Neural progenitor cell (in vitro differentiated cells): ENCODE data around the gene AOC2. TPM values are rescaled to one million over a fixed set of nuclear protein-coding genes. Genes with fewer than 3 reads are reported as not detected.

Source experiments
- DNase-seq: peaks from one replicate; pipeline ENCODE4 v3.0.0-alpha.2; 2016; ENCODE audit warnings: low spot score
- H2AFZ ChIP-seq: fragments of 200-600 bp; sonication (generic); replicated peaks from 2 replicates; pipeline ENCODE4 v1.6.1; 2016; ENCODE audit warnings: antibody characterized with exemption
- H3F3A ChIP-seq: fragments of 200-600 bp; sonication (generic); 2 replicates; pipeline ENCODE4 v1.6.1; 2016; ENCODE audit warnings: antibody characterized with exemption, low read depth
- H3K27ac ChIP-seq: fragments of 200-600 bp; sonication (generic); 2 replicates; pipeline ENCODE4 v1.5.1; 2016; ENCODE audit warnings: mild to moderate bottlenecking
- H3K27me3 ChIP-seq: fragments of 200-600 bp; sonication (generic); 2 replicates; pipeline ENCODE4 v1.6.1; 2016; ENCODE audit warnings: mild to moderate bottlenecking, moderate library complexity
- H3K36me3 ChIP-seq: fragments of 200-600 bp; sonication (generic); 2 replicates; pipeline ENCODE4 v1.5.1; 2016
- H3K4me1 ChIP-seq: fragments of 200-600 bp; sonication (generic); 2 replicates; pipeline ENCODE4 v1.6.1; 2016; ENCODE audit warnings: mixed run types
- H3K4me2 ChIP-seq: fragments of 200-600 bp; sonication (generic); 2 replicates; pipeline ENCODE4 v1.6.1; 2016
- H3K4me3 ChIP-seq: fragments of 200-600 bp; sonication (generic); 2 replicates; pipeline ENCODE4 v1.5.1; 2016
- H3K79me2 ChIP-seq: fragments of 200-600 bp; sonication (generic); 2 replicates; pipeline ENCODE4 v1.6.1; 2016; ENCODE audit warnings: low read depth
- H3K9ac ChIP-seq: fragments of 200-600 bp; sonication (generic); 2 replicates; pipeline ENCODE4 v1.6.1; 2016
- H3K9me3 ChIP-seq: fragments of 200-600 bp; sonication (generic); 2 replicates; pipeline ENCODE4 v1.5.1; 2016; ENCODE audit warnings: low read depth
- H4K20me1 ChIP-seq: fragments of 200-600 bp; sonication (generic); 2 replicates; pipeline ENCODE4 v1.6.1; 2016; ENCODE audit warnings: low read depth
- H3K27ac Mint-ChIP-seq: 3 replicates; pipeline ENCODE4 v1.8.0; 2021; ENCODE audit warnings: mixed read lengths
- H3K27me3 Mint-ChIP-seq: 2 replicates; pipeline ENCODE4 v1.8.0; 2022; ENCODE audit warnings: low read depth, mild to moderate bottlenecking, inconsistent platforms, moderate library complexity, mixed read lengths; ENCODE audit not compliant: insufficient read depth
- H3K36me3 Mint-ChIP-seq: 3 replicates; pipeline ENCODE4 v1.8.0; 2021; ENCODE audit warnings: mixed read lengths
- H3K4me1 Mint-ChIP-seq: 3 replicates; pipeline ENCODE4 v1.8.0; 2021; ENCODE audit warnings: mixed read lengths
- H3K4me3 Mint-ChIP-seq: 3 replicates; pipeline ENCODE4 v1.8.0; 2021; ENCODE audit warnings: mild to moderate bottlenecking, moderate library complexity, mixed read lengths
- H3K9me3 Mint-ChIP-seq: 3 replicates; pipeline ENCODE4 v1.8.0; 2020; ENCODE audit warnings: mixed read lengths
- EZH2 ChIP-seq: fragments of 200-600 bp; sonication (generic); IDR thresholded peaks from 2 replicates; pipeline ENCODE4 v1.6.1; 2017; ENCODE audit warnings: antibody characterized with exemption, mild to moderate bottlenecking, moderate library complexity
- EZH2phosphoT487 ChIP-seq: fragments of 200-600 bp; sonication (generic); IDR thresholded peaks from 2 replicates; pipeline ENCODE4 v1.6.1; 2017; ENCODE audit warnings: antibody characterized with exemption
- total RNA-seq: library from RNA; depleted of rRNA; stranded (reverse); fragments of >200 nt; gene quantifications from 2 replicates; pipeline ENCODE4 v1.2.3, GENCODE V29; 2015; ENCODE audit warnings: low replicate concordance
- TF ChIP-seq, protein P1 (sequence below): fragments of 200-600 bp; sonication (generic); IDR thresholded peaks from 2 replicates; pipeline ENCODE4 v1.5.1; 2017; ENCODE audit warnings: antibody characterized with exemption, mild to moderate bottlenecking

The AOC2 gene
- total RNA-seq, 1 donor from 2014 or later = 1.2 TPM

DNA sequence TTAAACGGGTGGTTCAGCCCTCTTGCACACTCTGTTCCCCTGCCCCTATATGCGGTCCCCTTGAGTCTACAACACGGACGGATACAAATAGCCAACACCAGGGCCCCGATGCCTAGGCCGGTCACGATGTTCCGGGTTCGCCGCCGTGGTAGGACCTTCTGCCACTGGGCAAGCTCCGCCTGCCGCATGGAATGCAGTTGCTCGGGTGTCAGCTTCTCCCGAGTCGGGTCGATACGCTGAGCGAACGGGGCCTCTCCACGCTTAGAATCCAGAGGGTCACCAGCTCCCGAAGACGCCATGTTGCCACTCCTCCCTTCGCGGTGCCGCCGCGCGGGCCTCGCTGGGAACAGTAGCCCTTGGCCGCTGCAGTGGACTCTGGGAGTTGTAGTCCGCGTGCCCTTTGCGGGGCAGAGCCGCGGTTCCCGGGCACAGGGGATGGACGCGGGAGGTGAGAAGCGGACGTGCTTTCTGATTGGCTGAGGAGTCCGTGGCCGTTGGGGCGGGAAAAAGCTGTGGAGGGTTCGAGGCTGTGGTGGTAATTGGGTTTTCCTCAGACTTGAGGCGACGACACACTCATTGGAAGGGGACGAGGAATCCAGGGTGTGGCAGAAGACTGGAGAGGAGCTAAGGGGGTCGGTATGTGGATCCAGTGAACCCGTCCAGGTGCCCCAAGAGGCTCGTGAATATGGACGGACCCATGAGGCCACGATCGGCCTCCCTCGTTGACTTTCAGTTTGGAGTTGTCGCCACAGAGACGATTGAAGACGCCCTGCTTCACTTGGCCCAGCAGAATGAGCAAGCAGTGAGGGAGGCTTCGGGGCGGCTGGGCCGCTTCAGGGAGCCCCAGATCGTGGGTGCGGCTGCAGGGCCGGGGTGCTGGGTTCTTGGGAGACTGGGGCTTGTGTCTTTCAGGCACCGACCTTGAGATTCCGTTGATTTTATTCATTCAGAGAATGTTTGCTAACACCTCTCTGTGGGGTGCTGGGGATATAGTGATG is 45.7 kb upstream of the AOC2 start, which contains the start of the genes CNTD1 and COA3:
Gene CNTD1 (plus strand): TSS at position 479 of the 998 bp plus-strand sequence. CDS start 207 bp downstream, at position 686.
Gene COA3 (minus strand): TSS at position 322 of the 998 bp plus-strand sequence. CDS start 23 bp downstream, at position 299.
- H3K79me2 ChIP-seq = peaks cover 16% of the 10 kb centered on the region
- Mint-ChIP-seq H3K4me1 (peaks cover 20% of the 10 kb centered on the region), H3K4me3 (peak within 1 kb of the TSS; percentile 95), H3K36me3 (peaks cover 12% of the 10 kb centered on the region), H3K27ac (peak within 1 kb of the TSS; percentile 18), H3K9me3 (peaks cover 3% of the 10 kb centered on the region), H3K27me3 (peaks cover 16% of the 10 kb centered on the region)
- no peaks in the 10 kb centered on the region for H3F3A ChIP-seq
- H3K4me3 ChIP-seq = peak within 1 kb of the TSS; percentile 87
- H3K27ac ChIP-seq = no peak within 1 kb of the TSS
- H3K36me3 ChIP-seq = no peaks in the 10 kb centered on the region
- peak within 1 kb of the TSS; percentile 73 for H3K9ac ChIP-seq
- H3K4me1 ChIP-seq = peaks cover 7% of the 10 kb centered on the region
- TF ChIP-seq, protein P1, sequence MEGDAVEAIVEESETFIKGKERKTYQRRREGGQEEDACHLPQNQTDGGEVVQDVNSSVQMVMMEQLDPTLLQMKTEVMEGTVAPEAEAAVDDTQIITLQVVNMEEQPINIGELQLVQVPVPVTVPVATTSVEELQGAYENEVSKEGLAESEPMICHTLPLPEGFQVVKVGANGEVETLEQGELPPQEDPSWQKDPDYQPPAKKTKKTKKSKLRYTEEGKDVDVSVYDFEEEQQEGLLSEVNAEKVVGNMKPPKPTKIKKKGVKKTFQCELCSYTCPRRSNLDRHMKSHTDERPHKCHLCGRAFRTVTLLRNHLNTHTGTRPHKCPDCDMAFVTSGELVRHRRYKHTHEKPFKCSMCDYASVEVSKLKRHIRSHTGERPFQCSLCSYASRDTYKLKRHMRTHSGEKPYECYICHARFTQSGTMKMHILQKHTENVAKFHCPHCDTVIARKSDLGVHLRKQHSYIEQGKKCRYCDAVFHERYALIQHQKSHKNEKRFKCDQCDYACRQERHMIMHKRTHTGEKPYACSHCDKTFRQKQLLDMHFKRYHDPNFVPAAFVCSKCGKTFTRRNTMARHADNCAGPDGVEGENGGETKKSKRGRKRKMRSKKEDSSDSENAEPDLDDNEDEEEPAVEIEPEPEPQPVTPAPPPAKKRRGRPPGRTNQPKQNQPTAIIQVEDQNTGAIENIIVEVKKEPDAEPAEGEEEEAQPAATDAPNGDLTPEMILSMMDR = peak; percentile 12
- no peak for TF ChIP-seq EZH2
- H2AFZ ChIP-seq = peak within 1 kb of the TSS; percentile 74
- no peaks in the 10 kb centered on the region for H4K20me1 ChIP-seq
- peaks cover 34% of the 10 kb centered on the region for H3K27me3 ChIP-seq
- H3K9me3 ChIP-seq = no peaks in the 10 kb centered on the region
- H3K4me2 ChIP-seq = peak within 1 kb of the TSS; percentile 92
- DNase-seq = peak; percentile 93

GRCh38 chr17:42803074-42803883 is 41.1 kb upstream of the AOC2 start:
- H3K4me2 ChIP-seq = no peak overlapping the region
- Mint-ChIP-seq H3K4me3 (peak overlapping the region; percentile 42), H3K9me3 (peaks cover 3% of the 10 kb centered on the region), H3K4me1 (peaks cover 22% of the 10 kb centered on the region), H3K27ac (peak overlapping the region; percentile 80), H3K36me3 (peaks cover 2% of the 10 kb centered on the region), H3K27me3 (peaks cover 12% of the 10 kb centered on the region)
- H3K4me1 ChIP-seq = no peaks in the 10 kb centered on the region
- H2AFZ ChIP-seq = no peak overlapping the region
- no peaks in the 10 kb centered on the region for H3F3A ChIP-seq
- no peaks in the 10 kb centered on the region for H3K36me3 ChIP-seq
- H3K27me3 ChIP-seq = peaks cover 34% of the 10 kb centered on the region
- H3K4me3 ChIP-seq = no peak overlapping the region
- no peak for TF ChIP-seq EZH2
- TF ChIP-seq EZH2phosphoT487 = no peak
- TF ChIP-seq, protein P1 = no peak
- peaks cover 1% of the 10 kb centered on the region for H3K79me2 ChIP-seq
- H3K27ac ChIP-seq = no peak overlapping the region
- no peaks in the 10 kb centered on the region for H4K20me1 ChIP-seq
- no peaks in the 10 kb centered on the region for H3K9me3 ChIP-seq
- no peak for DNase-seq
- H3K9ac ChIP-seq = no peak overlapping the region

GRCh38 chr17:42804918-42805367 is 39.4 kb upstream of the AOC2 start:
- TF ChIP-seq, protein P1 = no peak
- no peak for TF ChIP-seq EZH2phosphoT487
- TF ChIP-seq EZH2 = no peak
- H3K9me3 Mint-ChIP-seq = no peaks in the 10 kb centered on the region
- H3K27me3 Mint-ChIP-seq = peaks cover 2% of the 10 kb centered on the region
- H3K4me2 ChIP-seq = no peak overlapping the region
- no peaks in the 10 kb centered on the region for H3K79me2 ChIP-seq
- H4K20me1 ChIP-seq = no peaks in the 10 kb centered on the region
- no peak for DNase-seq
- no peak overlapping the region for H2AFZ ChIP-seq
- H3K4me3 Mint-ChIP-seq = no peak overlapping the region
- no peaks in the 10 kb centered on the region for H3K36me3 Mint-ChIP-seq
- peaks cover 16% of the 10 kb centered on the region for H3K4me1 Mint-ChIP-seq
- no peak overlapping the region for H3K27ac Mint-ChIP-seq
- no peak overlapping the region for H3K27ac ChIP-seq
- no peaks in the 10 kb centered on the region for H3F3A ChIP-seq
- H3K36me3 ChIP-seq = no peaks in the 10 kb centered on the region
- H3K4me1 ChIP-seq = no peaks in the 10 kb centered on the region
- no peak overlapping the region for H3K4me3 ChIP-seq
- H3K9ac ChIP-seq = no peak overlapping the region
- H3K27me3 ChIP-seq = peaks cover 25% of the 10 kb centered on the region
- H3K9me3 ChIP-seq = no peaks in the 10 kb centered on the region
